DOHH2 (cell line): ENCODE measurements around the gene LYRM2.

Source experiments
- CTCF ChIP-seq: fragments of 200-600 bp; sonication (generic); IDR thresholded peaks from one replicate; pipeline ENCODE4 v1.5.1; 2014; ENCODE audit warnings: antibody characterized with exemption, mild to moderate bottlenecking, low read depth, low read length; ENCODE audit not compliant: poor library complexity, severe bottlenecking
- EZH2phosphoT487 ChIP-seq: fragments of 200-600 bp; sonication (generic); IDR thresholded peaks from 2 replicates; pipeline ENCODE4 v1.6.1; 2017; ENCODE audit warnings: borderline replicate concordance, mild to moderate bottlenecking, antibody characterized with exemption, low read length, moderate library complexity, mixed read lengths

- TF ChIP-seq CTCF (no peak), EZH2phosphoT487 (no peak)
Observed at GRCh38 chr6:89574910-89575561, 63.5 kb downstream of the LYRM2 start.
